ENCODE data around the gene MC2R.
"Not testable (repeated sequence)": the region's sequence is repeated elsewhere in the genome, so short reads cannot be mapped to it uniquely, and the experiment has no call there.

Gene MC2R

DNA sequence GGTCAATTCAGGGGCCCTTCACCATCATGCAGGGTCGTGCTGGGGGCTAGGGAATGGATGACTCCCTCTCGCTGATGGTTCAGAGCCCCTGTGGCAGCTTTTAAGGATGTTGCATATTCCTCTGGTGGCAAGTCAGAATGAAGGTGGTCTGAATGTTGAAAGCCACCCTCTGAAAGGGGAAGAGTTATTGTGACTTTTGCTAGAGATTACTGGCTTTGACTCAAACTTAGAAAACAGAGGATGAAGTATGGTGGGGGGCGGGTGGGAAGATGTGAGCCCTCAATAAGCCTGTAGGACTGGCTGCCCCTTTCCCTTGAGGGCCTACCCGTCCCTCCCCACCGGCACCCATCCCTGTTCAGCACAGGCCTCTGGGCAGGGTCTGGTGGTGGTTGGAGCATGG is 23.2 kb downstream of the MC2R start:
- DNase-seq = no peak

DNA sequence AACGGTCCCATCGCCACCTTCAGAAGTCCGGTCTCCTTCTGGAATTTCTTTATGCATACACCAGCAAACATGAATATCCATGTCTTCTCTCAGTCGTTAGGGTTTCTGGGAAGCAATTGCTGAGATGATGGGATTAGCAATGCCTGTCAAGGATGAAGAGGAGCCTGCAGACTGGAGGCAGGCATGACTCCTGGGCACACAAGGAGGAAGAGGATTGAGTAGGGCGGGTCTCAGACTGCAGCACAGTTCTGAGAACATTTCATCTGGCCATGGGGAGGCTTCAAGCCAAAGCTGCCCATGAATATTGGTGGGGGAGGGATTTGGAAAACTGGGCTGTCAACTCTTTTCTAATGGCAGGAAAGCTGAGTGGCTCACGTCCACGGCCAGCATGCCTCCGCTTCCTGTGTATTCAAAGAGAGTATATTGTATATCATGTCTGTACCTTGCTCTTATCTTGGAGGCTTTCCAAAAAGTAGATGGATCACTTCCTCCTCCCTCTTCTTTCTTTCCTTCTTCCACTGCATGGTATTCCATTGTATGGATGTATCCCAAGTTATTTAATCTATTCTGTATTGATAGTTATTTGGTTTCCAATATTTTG is 24.5 kb downstream of the MC2R start:
- no peak for DNase-seq

DNA sequence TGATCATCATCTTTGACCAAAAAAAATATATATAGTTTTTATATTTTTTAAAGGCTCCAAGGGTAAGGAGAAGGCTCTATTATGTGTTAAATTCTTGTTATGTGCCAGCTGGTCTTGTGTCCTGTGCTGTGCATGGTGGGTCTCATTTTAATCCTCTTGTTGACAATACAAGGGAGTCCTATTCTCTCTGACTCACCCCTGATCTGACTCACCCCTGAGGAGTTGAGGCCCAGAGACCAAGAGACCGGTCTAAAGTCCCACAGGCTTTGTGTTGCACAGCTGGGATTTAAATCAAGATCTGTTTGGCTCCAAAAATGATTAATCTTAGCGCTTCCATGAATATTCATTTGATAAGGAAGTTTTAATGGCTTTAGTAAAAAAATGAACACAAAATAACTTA is 25.7 kb downstream of the MC2R start:
- DNase-seq = no peak

DNA sequence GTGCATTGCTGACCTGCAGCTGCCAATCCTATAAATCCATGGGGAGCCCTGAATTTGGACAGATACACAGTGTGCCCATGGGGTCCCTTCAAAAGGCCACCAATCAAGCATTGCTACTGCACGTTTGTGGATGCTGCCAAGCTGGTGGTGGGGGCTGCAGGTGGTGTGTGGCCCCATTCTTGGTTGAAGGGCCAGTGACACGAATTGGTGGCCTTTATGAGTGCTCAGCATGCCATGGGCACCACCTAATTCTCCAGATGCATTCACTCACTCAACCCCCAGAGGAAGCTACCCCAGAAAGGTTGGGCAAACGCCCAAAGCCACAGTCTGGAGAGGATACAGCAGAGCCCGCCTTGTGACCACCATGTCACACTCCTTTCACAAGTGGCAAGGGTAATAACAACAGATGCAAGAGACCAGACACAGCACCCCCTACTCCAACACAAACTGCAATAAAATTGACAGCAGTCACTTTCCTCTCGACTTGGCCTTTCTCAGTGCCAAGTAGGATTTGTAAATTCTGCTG is 27.1 kb downstream of the MC2R start:
- DNase-seq = no peak

DNA sequence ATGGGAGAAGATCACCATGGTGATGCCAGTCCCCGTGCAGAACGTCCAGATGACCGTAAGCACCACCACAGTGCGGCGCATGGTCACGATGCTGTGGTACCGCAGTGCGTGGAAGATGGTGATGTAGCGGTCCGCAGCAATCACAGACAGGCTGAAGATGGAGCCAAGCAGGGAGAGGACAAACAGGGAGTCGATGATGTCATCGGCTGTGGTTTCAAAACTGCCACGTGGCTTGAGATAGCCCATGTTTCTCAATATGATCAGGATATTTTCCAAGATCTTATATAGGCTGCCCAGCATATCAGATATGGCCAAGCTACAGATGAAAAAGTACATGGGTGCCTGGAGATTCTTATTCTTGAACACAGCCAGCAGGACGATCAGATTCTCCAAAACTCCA is 30.3 kb downstream of the MC2R start:
- DNase-seq = no peak

DNA sequence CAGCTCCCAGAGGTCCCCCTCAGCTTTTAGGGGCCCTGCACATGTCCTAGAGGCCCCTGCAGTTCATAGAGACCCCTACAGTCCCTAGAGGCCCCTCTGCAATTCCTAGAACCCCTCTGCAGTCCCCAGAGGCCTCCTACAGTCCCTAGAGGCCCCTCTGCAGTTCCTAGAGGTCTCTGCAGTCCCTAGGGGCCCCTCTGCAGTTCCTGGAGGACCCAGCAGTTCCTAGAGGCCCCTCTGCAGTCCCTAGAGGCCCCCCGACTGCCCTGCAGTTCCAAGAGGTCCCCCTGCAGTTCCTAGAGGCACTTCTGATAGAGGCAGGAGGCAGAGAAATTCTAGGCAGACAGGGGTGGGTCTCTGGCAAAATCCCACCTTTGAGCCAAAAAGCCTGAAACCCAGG is 35.4 kb downstream of the MC2R start:
- no peak for DNase-seq

DNA sequence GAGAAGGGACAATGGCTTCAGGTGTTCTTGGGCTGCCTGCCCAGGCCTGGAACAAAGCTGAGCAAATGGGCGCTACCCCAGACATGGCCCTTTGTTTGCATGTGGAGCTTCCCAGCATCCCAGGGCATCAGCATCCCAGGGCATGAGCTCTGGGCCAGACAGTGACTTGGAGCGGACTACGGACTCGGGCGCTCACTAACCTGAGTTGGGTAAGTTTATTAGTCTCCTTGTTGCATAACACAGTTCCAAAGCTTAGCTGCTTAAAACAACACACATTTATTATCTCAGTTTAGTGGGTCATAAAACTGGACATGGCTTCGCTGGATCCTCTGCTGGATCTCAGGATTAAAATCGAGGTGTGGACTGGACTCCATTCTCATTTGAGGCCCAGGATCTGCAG is 35.8 kb downstream of the MC2R start:
- no peak for DNase-seq

DNA sequence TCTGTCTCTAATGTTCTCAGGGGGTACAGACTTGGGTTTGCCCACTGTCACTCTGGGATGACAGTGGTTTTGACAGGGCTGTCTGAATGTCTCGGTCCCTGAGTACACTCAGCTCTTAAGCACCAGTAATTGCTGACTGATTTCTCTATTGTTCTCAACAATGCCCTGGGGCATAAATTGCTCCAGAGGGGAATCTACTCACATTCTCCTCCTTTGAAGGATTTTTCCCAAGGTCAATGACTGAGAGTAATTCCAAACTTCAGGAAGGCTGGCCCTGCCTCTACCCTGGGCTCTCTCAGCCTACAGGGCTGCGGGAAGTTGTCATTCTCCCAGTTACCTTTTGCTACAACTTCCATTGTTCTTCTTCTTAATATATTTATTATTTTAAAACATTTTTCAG is 36.5 kb downstream of the MC2R start:
- DNase-seq = no peak

DNA sequence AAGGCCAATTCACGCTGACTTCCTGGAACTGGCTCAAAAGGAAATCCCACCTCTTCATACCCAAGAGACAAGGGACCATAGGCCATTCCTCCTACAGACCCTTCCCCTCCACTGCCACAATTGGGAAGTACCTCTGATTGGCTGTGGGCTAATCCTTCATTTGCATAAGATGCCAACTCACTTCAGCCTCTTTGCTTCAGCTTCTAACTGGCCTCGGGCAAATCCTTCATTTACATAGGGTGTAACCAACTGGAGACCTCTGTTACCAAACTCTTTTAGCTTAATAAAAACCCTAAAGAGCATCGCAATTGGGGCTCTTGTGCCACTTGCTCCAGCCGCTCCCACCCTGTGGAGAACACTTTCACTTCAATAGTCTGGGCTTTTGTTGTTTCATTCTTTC is 38.2 kb downstream of the MC2R start:
- DNase-seq = no peak

DNA sequence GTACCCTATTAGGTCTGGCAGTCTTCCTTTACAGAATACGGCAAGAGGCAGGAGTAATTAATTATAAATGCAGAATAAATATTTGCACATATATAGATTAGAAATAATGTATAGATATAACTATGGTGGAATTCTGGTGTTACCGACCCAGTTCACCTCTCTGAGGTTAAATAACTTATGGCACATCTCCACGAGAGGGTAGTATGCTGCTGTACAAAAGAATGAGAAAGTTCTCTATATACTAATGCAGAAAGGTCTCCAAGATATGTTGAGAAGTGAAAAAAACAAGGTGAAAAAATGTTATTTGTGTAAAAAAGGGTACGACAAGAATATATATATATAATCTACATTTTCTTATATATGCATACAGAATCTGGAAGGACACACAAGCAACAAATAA is 40.8 kb downstream of the MC2R start:
- no peak for DNase-seq

DNA sequence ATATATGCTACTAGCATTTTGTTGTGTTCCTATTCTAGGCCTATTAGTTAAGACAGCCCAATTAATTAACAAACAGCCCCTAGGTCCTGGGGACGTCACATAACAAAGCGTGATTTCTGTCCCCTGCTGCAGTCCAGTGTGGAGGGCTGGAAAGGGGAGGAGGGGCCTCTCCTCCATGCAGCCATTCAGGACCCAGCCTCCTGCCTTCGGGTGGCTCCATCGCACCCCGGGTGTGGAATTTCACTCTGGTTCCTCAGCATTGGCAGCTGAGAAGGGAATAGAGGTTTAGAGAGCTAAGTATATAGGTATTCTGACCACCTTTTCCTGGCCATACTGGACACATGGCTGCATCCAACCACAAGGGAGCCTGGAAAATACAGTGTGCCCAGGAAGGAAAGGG is 42.4 kb downstream of the MC2R start:
- DNase-seq = no peak

DNA sequence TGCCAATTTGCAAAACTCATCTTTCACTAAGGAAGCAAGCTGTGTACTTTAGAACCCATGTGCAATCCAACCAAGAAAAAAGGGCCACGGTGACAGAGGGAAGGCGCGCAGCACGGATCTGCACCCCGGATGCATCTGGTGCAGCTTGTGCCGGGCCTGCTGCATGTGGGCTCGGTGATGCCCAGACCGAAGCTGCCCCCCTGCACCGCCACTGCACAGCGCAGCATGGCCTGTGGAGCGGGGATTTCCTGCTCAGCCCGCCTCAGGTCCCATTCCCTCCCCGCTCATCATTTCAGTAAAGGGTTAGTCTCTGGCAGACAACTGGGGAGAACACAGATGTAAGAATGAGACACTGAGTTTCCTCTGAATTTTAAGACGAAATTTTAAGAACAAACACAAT is 43.0 kb downstream of the MC2R start:
- DNase-seq = no peak

DNA sequence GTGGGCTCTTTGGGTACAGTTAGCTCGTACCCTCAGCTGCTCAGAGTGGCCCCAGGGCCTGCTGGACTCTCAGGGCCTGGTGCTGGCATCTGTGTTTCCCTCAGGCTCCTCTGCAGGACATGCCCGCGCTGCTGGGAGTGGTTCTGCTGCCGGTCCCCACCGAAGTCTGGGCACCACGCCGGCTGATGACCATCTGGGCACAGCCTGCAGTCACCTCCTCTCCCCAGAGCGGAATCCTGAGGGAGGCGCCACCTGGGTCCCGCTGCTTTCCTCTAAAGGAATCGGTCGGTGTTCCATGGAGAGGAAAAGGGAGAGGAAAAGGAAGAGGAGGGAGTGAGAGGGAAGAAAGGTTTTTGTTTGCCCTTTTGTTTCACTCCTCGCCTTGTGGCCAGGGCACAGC is 43.6 kb downstream of the MC2R start:
- DNase-seq = no peak

DNA sequence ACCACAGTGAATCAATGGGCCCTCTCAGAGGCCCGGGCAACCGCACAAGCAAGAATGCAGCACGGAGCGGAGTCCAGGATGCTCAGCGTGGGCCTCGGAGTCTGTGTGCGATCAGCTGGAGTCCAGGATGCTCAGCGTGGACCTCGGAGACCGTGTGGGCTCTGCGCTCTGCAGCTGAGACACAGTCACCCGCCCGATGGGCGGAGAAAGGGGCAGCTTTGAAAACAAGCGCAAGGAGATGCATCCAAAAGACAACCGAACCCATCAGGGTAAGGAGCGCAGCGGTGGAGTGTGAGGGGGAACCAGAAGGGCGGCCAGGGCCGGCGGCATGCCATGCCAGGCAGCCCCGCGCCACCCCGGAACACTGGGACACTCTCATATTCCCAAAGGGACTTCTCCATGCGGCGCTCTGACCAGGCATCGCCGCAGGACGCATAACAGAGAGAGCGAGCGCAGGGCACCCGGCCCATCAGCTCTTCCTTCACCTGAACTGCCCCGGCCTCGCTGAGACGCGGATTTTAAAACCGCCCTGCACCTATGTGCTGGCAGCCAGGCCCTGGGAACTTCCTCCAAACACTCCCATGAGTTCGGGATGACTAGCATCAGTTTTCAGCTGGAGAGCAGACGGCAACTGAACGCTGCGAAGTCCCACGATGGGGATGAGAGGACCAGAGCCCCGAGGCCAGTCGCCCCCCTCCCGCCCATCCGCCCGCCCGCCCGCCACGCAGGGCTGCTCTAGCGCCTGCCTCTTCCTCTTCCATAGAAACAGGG is 46.6 kb downstream of the MC2R start:
- DNase-seq = no peak

DNA sequence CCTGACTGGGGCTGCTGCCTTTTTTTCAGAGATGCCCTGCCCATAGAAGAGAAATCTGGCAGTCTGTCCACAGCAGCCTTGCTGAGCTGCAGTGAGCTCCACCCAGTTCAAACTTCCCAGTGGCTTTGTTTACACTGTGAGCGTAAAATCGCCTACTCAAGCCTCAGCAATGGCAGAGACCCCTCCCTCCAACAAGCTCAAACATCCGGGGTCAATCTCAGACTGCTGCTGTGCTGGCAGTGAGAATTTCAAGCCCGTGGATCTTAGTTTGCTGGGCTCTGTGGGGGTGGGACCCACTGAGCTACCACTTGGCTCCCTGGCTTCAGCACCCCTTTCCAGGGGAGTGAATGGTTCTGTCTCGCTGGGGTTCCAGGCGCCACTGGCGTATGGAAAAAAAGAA is 52.4 kb downstream of the MC2R start:
- not testable (repeated sequence) for DNase-seq

DNA sequence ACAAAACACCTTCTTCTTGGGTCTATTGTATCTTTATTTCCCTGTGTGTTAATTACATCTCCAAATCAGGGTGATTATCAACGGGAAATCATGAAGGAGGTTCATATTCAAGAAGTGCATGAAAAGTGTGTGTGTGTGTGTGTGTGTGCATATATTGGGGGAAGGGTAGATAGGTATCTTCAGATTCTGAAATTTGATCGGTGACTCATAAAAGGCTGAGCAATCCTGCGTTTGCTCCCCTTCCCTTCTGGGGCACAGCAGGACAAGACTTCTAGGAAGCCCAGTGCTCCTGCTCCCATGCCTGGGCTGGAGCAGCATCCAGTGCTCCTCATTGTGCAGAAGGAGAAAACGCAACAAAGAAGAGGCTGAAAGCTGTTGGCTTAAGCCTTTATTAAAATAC is 65.5 kb downstream of the MC2R start:
- no peak for DNase-seq

DNA sequence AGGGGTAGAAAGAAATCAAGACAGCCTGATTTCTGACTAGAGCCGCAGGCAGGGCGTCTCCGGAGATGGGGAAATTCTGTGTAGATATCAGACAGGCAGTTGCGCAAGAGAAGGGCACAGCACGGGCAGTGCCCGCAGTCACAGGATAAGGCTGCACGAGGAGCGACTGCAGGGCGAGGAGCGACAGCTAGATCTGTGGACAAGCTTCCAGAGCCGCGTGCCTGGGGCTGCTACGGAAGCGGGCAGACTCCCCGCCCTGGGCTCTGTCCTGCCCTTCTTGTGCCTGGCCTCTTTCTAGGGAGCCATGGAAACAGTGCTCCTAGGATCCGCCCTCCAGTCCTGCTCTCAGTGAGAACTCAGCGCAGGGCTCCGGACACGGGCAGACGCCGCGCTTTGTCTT is 78.8 kb downstream of the MC2R start:
- no peak for DNase-seq

DNA sequence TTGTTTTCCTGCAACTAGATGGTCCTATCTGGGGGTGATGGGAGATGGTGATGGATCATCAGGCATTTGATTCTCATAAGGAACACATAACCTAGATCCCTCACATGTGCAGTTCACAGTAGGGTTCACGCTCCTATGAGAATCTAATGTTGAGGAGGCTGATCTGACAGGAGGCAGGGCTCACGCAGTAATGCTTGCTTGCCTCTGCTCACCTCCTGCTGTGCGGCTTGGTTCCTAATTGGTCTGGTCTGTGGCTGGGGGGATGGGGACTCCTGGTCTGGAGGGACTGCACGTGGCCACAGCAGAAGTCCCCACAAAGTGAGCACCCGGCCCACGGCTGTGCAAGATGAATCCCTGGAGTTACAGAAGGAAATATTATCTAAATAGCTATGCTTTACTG is 80.1 kb downstream of the MC2R start:
- no peak for DNase-seq

DNA sequence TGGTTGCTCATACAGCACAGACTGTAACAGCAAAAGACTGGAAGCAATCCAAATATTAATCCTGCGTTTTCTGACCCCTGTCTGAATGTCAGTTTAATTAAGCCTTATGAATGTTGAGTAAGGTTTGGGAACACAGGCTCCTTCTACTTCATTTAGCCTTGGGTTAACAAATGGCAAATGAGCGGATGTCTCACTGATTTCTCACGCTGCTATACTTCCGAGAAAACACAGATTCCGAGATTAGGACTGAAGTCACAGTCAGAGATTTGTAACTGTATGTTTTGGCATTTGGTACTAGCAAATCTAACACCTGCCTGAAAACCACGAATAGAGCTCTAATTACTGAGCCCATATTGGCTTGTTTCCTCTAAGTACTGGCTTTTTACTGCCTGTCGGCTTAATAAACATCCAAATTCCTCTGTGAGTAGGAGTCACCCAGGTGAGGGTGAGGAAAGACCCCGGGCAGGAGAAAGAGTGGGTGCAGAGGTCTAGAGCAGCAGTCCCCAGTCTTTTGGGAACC is 80.8 kb downstream of the MC2R start:
- no peak for DNase-seq

All from activated gamma-delta T cell (primary cell).